ENCODE data around the gene MYH4. TPM values are rescaled to one million over a fixed set of nuclear protein-coding genes. Genes with fewer than 3 reads are reported as not detected.

The MYH4 gene
- total RNA-seq, 1 experiment from 2014 or later, result not detected

GRCh38 chr17:10428781-10429180, 40.6 kb downstream of the MYH4 start (continued):
- TF ChIP-seq AFF4 (CRISPR knock-in tag; IDR thresholded peaks at IDR 0.05; ENCODE audit: borderline replicate concordance) (no peak), ZNF423 (CRISPR knock-in tag; IDR thresholded peaks at IDR 0.05) (no peak), E2F4 (CRISPR knock-in tag; IDR thresholded peaks at IDR 0.05; ENCODE audit: borderline replicate concordance, low read depth) (no peak), ERG (CRISPR knock-in tag; IDR thresholded peaks at IDR 0.05) (no peak), FOXP1 (CRISPR knock-in tag; IDR thresholded peaks at IDR 0.05; ENCODE audit: borderline replicate concordance) (no peak), NFATC4 (CRISPR knock-in tag; IDR thresholded peaks at IDR 0.05) (no peak), ZNF512 (CRISPR knock-in tag; IDR thresholded peaks at IDR 0.05; ENCODE audit: borderline replicate concordance) (no peak), ZNF121 (CRISPR knock-in tag; IDR thresholded peaks at IDR 0.05) (no peak), STAT6 (CRISPR knock-in tag; conservative IDR thresholded peaks at IDR 0.05; ENCODE audit: low read depth) (no peak)

GRCh38 chr17:10421900-10422542, 47.3 kb downstream of the MYH4 start, which contains the start of gene MYH8:
Gene MYH8 (minus strand): TSS chr17:10421950. CDS start chr17:10420227, 1,723 bp downstream.
- Mint-ChIP-seq H3K4me1 (peaks cover 21% of the 10 kb centered on the region), H3K27ac (no peak within 1 kb of the TSS), H3K4me3 (no peak within 1 kb of the TSS), H3K36me3 (no peaks in the 10 kb centered on the region), H3K27me3 (ENCODE audit: low read depth) (no peaks in the 10 kb centered on the region), H3K9me3 (no peaks in the 10 kb centered on the region)
- POLR2A ChIA-PET, result no interaction called here
- CTCF ChIA-PET, result no interaction called here
- ATAC-seq, result no peak
- DNase-seq (ENCODE audit: low spot score), result no peak
- TF ChIP-seq ZNF281 (CRISPR knock-in tag; IDR thresholded peaks at IDR 0.05) (no peak), ZNF512 (CRISPR knock-in tag; IDR thresholded peaks at IDR 0.05; ENCODE audit: borderline replicate concordance) (no peak), FOXK1 (CRISPR knock-in tag; IDR thresholded peaks at IDR 0.05) (no peak), MLX (CRISPR knock-in tag; IDR thresholded peaks at IDR 0.05) (no peak), CREM (CRISPR knock-in tag; IDR thresholded peaks at IDR 0.05) (no peak), RORB (CRISPR knock-in tag; IDR thresholded peaks at IDR 0.05) (no peak), ATF1 (CRISPR knock-in tag; IDR thresholded peaks at IDR 0.05) (no peak), E2F4 (CRISPR knock-in tag; IDR thresholded peaks at IDR 0.05; ENCODE audit: borderline replicate concordance, low read depth) (no peak), ZNF416 (CRISPR knock-in tag; IDR thresholded peaks at IDR 0.05) (no peak)

Data from WTC11 (cell line).